OCI-LY1 (cell line): ENCODE data around the gene PLEKHG4B.
"Not testable (repeated sequence)": the region's sequence is repeated elsewhere in the genome, so short reads cannot be mapped to it uniquely, and the experiment has no call there.

Source experiments
- H2AFZ ChIP-seq: fragments of 200-600 bp; sonication (generic), shearing (Covaris generic); 2 replicates; pipeline ENCODE4 v1.6.0; 2014; ENCODE audit warnings: antibody characterized with exemption, mild to moderate bottlenecking, low read length
- H3F3A ChIP-seq: fragments of 200-600 bp; sonication (generic), shearing (Covaris generic); 2 replicates; pipeline ENCODE4 v1.6.0; 2014; ENCODE audit warnings: mild to moderate bottlenecking, antibody characterized with exemption, low read length, moderate library complexity; ENCODE audit not compliant: insufficient read depth
- H3K27ac ChIP-seq: fragments of 200-600 bp; sonication (generic); 2 replicates; pipeline ENCODE4 v1.5.1; 2014; ENCODE audit warnings: low read length, mixed run types, mild to moderate bottlenecking, low read depth; ENCODE audit not compliant: poor library complexity, severe bottlenecking
- H3K27me3 ChIP-seq: fragments of 200-600 bp; sonication (generic); 2 replicates; pipeline ENCODE4 v1.6.0; 2014; ENCODE audit warnings: antibody characterized with exemption, mild to moderate bottlenecking, low read length, moderate library complexity; ENCODE audit not compliant: insufficient read depth
- H3K36me3 ChIP-seq: fragments of 200-600 bp; sonication (generic); 2 replicates; pipeline ENCODE4 v1.6.1; 2014; ENCODE audit warnings: mild to moderate bottlenecking, antibody characterized with exemption, low read length, moderate library complexity, mixed read lengths; ENCODE audit not compliant: insufficient read depth
- H3K4me1 ChIP-seq: fragments of 200-600 bp; sonication (generic); 2 replicates; pipeline ENCODE4 v1.5.1; 2014; ENCODE audit warnings: mild to moderate bottlenecking, low read length, moderate library complexity; ENCODE audit not compliant: insufficient read depth, severe bottlenecking
- H3K4me2 ChIP-seq: fragments of 200-600 bp; sonication (generic), shearing (Covaris generic); 2 replicates; pipeline ENCODE4 v1.6.1; 2014; ENCODE audit warnings: low read length
- H3K4me3 ChIP-seq: fragments of 200-600 bp; sonication (generic); 2 replicates; pipeline ENCODE4 v1.5.1; 2014; ENCODE audit warnings: low read length, low read depth, mild to moderate bottlenecking, mixed read lengths; ENCODE audit not compliant: poor library complexity, severe bottlenecking
- H3K79me2 ChIP-seq: fragments of 200-600 bp; shearing (Covaris generic); 2 replicates; pipeline ENCODE4 v1.6.1; 2016; ENCODE audit warnings: mixed run types, low read length, mixed read lengths; ENCODE audit not compliant: insufficient read depth
- H3K9ac ChIP-seq: fragments of 200-600 bp; sonication (generic), shearing (Covaris generic); 2 replicates; pipeline ENCODE4 v1.6.1; 2014; ENCODE audit warnings: mild to moderate bottlenecking, low read length, mixed read lengths
- H3K9me2 ChIP-seq: fragments of 200-600 bp; sonication (generic), shearing (Covaris generic); 2 replicates; pipeline ENCODE4 v1.6.1; 2014; ENCODE audit warnings: low read depth, mild to moderate bottlenecking, low read length, mixed read lengths
- H3K9me3 ChIP-seq: fragments of 200-600 bp; shearing (Covaris generic); 2 replicates; pipeline ENCODE4 v1.6.1; 2014; ENCODE audit warnings: low read length, mixed read lengths
- H4K20me1 ChIP-seq: fragments of 200-600 bp; sonication (generic), shearing (Covaris generic); 2 replicates; pipeline ENCODE4 v1.6.0; 2016; ENCODE audit warnings: mild to moderate bottlenecking, low read length; ENCODE audit not compliant: insufficient read depth
- CTCF ChIP-seq: fragments of 200-600 bp; sonication (generic), shearing (Covaris generic); IDR thresholded peaks from 2 replicates; pipeline ENCODE4 v1.5.1; 2017; ENCODE audit warnings: mild to moderate bottlenecking, antibody characterized with exemption, low read length, moderate library complexity, mixed read lengths
- EZH2 ChIP-seq: fragments of 200-600 bp; sonication (generic), shearing (Covaris generic); IDR thresholded peaks from 2 replicates; pipeline ENCODE4 v1.8.0; 2017; ENCODE audit warnings: borderline replicate concordance, mixed run types, mild to moderate bottlenecking, antibody characterized with exemption, low read length, moderate library complexity, mixed read lengths

The PLEKHG4B gene

GRCh38 chr5:196350-196749 lies 104.4 kb downstream of the PLEKHG4B start:
- Histone ChIP-seq H3K4me3 (no peak overlapping the region), H4K20me1 (no peaks in the 10 kb centered on the region), H3K79me2 (no peaks in the 10 kb centered on the region), H3K4me2 (no peak overlapping the region), H3K9me2 (no peaks in the 10 kb centered on the region), H3K4me1 (peaks cover 40% of the 10 kb centered on the region), H3K36me3 (0 out of 2 replicates have a peak, but pooled peaks cover 4% of the 10 kb centered on the region), H2AFZ (no peak overlapping the region), H3K9ac (no peak overlapping the region), H3K27ac (no peak overlapping the region), H3F3A (no peaks in the 10 kb centered on the region), H3K9me3 (no peaks in the 10 kb centered on the region), H3K27me3 (no peaks in the 10 kb centered on the region)
- TF ChIP-seq EZH2: no peak
- TF ChIP-seq CTCF: no peak

GRCh38 chr5:197031-197430 lies 105.1 kb downstream of the PLEKHG4B start:
- not testable (repeated sequence) for H3K27ac ChIP-seq, H3K9me2 ChIP-seq, H3K9me3 ChIP-seq, H3K9ac ChIP-seq, H3K27me3 ChIP-seq, H3K79me2 ChIP-seq, H4K20me1 ChIP-seq, H3K36me3 ChIP-seq, H3F3A ChIP-seq, H2AFZ ChIP-seq, H3K4me3 ChIP-seq, H3K4me2 ChIP-seq
- H3K4me1 ChIP-seq: peaks cover 40% of the 10 kb centered on the region

- H3K27me3 ChIP-seq: no peaks in the 10 kb centered on the region
- H3K9me2 ChIP-seq: no peaks in the 10 kb centered on the region
- H3F3A ChIP-seq: no peaks in the 10 kb centered on the region
- no peak overlapping the region for H2AFZ ChIP-seq
- peaks cover 40% of the 10 kb centered on the region for H3K4me1 ChIP-seq
- no peaks in the 10 kb centered on the region for H3K79me2 ChIP-seq
- H4K20me1 ChIP-seq: no peaks in the 10 kb centered on the region
- H3K4me3 ChIP-seq: no peak overlapping the region
- TF ChIP-seq CTCF: no peak
- no peak for TF ChIP-seq EZH2
- H3K4me2 ChIP-seq: no peak overlapping the region
- H3K9ac ChIP-seq: no peak overlapping the region
- no peak overlapping the region for H3K27ac ChIP-seq
- peaks cover 4% of the 10 kb centered on the region; the same call in 1 of the 2 replicates for H3K36me3 ChIP-seq
- H3K9me3 ChIP-seq: no peaks in the 10 kb centered on the region
These were observed 106.0 kb downstream of the PLEKHG4B start for GRCh38 chr5:197892-198489.

GRCh38 chr5:198516-199196 lies 106.7 kb downstream of the PLEKHG4B start:
- Histone ChIP-seq H3K4me3 (no peak overlapping the region), H3K27ac (no peak overlapping the region), H3K79me2 (no peaks in the 10 kb centered on the region), H3K4me2 (no peak overlapping the region), H2AFZ (no peak overlapping the region), H3K9me2 (no peaks in the 10 kb centered on the region), H4K20me1 (no peaks in the 10 kb centered on the region), H3K4me1 (peaks cover 40% of the 10 kb centered on the region), H3K36me3 (peaks cover 8% of the 10 kb centered on the region), H3F3A (no peaks in the 10 kb centered on the region), H3K9me3 (no peaks in the 10 kb centered on the region), H3K9ac (no peak overlapping the region), H3K27me3 (no peaks in the 10 kb centered on the region)
- TF ChIP-seq CTCF (no peak), EZH2 (no peak)
